ENCODE measurements around the gene SSX1. TPM values are rescaled to one million over a fixed set of nuclear protein-coding genes. Genes with fewer than 3 reads are reported as not detected.

The SSX1 gene
- total RNA-seq, 1 donor from 2014 or later: not detected

Other genes starting within 250 kb of the SSX1 start
- gene SPACA5, start 248.4 kb upstream of the SSX1 start, total RNA-seq (ENCODE audit: unreplicated experiment): not detected
- gene ZNF630, start 183.8 kb upstream of the SSX1 start, total RNA-seq (ENCODE audit: unreplicated experiment): 1.7 TPM
- not detected for gene SPACA5B, start 124.8 kb upstream of the SSX1 start, total RNA-seq (ENCODE audit: unreplicated experiment)
- not detected for gene SSX5, start 58.6 kb upstream of the SSX1 start, total RNA-seq (ENCODE audit: unreplicated experiment)
- not detected for gene SSX3, start 101.3 kb downstream of the SSX1 start, total RNA-seq (ENCODE audit: unreplicated experiment)
- gene SSX4, start 128.1 kb downstream of the SSX1 start, total RNA-seq (ENCODE audit: unreplicated experiment): not detected
- not detected for gene SSX4B, start 156.6 kb downstream of the SSX1 start, total RNA-seq (ENCODE audit: unreplicated experiment)
- 21.7 TPM for gene SLC38A5, start 214.9 kb downstream of the SSX1 start, total RNA-seq (ENCODE audit: unreplicated experiment)
- gene FTSJ1, start 220.8 kb downstream of the SSX1 start, total RNA-seq (ENCODE audit: unreplicated experiment): 38.4 TPM

All from endothelial cell (in vitro differentiated cells).